SU-DHL-6 (cell line): ENCODE results near the gene XYLT2.

ENCODE experiments used
- EZH2phosphoT487 ChIP-seq: fragments of 200-600 bp; sonication (generic), shearing (Covaris generic); conservative IDR thresholded peaks from 2 replicates; pipeline ENCODE4 v1.6.1; 2018; ENCODE audit warnings: mild to moderate bottlenecking, antibody characterized with exemption, low read length, moderate library complexity, mixed read lengths
- TF ChIP-seq, protein P1 (sequence below): fragments of 200-600 bp; sonication (generic); IDR thresholded peaks from one replicate; pipeline ENCODE4 v1.5.1; 2017; ENCODE audit warnings: antibody characterized with exemption, mild to moderate bottlenecking, low read length, moderate library complexity; ENCODE audit not compliant: insufficient read depth, poor library complexity, severe bottlenecking

GRCh38 chr17:50322271-50322670 is 23.7 kb upstream of the XYLT2 start:
- TF ChIP-seq, protein P1, sequence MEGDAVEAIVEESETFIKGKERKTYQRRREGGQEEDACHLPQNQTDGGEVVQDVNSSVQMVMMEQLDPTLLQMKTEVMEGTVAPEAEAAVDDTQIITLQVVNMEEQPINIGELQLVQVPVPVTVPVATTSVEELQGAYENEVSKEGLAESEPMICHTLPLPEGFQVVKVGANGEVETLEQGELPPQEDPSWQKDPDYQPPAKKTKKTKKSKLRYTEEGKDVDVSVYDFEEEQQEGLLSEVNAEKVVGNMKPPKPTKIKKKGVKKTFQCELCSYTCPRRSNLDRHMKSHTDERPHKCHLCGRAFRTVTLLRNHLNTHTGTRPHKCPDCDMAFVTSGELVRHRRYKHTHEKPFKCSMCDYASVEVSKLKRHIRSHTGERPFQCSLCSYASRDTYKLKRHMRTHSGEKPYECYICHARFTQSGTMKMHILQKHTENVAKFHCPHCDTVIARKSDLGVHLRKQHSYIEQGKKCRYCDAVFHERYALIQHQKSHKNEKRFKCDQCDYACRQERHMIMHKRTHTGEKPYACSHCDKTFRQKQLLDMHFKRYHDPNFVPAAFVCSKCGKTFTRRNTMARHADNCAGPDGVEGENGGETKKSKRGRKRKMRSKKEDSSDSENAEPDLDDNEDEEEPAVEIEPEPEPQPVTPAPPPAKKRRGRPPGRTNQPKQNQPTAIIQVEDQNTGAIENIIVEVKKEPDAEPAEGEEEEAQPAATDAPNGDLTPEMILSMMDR = no peak
- TF ChIP-seq EZH2phosphoT487 = no peak
